ENCODE measurements around the gene SPG21.

Gene SPG21

DNA sequence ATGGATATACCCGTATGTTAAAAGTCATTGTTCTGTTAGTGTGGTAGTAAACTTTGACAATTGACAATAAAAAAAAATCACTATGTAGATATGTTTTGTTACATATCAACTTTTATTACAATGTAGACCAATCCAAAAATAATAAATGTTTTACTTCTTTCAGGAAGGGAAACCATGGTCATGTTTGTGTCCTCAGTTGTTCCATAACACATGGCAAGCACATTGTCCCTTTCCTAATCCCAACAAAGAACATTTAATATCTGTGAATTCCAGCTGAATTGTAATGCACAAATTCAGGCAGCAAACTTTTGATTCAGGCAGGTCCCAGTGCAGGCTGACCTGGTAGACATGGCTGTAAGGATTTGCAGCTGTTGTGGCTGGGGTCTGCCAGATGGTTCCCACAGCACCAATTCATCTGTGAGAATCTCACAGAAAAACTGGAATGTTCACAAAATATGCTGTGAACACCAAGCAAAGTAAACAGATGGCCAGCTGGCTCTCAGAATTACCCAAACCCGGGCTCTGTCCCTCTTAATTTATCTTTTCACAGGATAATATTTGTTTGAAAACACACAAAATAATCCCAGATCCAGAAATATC, 1.9 kb upstream of the SPG21 start:
- DNase-seq (ENCODE audit: low spot score), result peak; percentile 77

DNA sequence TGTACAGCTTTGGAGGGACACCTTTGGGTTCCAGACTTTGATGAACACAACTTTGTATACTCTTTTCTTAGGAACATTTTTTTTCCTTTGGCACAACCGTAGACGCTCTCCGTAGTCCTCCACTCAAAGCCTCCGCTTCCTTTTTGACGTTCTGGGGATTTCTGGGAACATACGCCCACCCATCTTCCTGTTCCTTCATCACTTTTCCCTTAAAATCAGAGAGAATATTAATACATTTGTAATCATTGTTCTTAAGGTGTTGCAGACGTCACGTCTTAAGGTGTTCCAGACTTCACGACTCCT, 405 bp upstream of the SPG21 start:
- no peak for DNase-seq (ENCODE audit: low spot score)

DNA sequence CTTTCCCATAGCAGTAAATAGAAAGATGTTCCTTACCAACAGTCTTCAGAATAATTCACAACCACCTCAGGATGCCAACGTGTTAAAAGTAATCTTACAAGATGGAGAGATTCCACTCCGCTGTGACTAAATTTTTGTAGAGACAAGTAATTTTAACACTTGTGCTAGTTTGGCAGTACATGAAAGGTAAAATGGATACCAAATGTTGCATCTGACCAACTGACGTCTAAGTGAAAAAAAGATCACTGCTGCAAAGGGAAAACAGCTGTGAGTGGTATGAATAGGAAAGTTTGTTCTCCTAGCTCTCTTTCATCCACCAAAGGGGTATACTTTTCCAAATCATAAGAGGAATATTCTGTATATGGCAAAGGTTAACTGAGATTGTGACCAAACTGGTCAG, 2.6 kb downstream of the SPG21 start:
- no peak for DNase-seq (ENCODE audit: low spot score)

DNA sequence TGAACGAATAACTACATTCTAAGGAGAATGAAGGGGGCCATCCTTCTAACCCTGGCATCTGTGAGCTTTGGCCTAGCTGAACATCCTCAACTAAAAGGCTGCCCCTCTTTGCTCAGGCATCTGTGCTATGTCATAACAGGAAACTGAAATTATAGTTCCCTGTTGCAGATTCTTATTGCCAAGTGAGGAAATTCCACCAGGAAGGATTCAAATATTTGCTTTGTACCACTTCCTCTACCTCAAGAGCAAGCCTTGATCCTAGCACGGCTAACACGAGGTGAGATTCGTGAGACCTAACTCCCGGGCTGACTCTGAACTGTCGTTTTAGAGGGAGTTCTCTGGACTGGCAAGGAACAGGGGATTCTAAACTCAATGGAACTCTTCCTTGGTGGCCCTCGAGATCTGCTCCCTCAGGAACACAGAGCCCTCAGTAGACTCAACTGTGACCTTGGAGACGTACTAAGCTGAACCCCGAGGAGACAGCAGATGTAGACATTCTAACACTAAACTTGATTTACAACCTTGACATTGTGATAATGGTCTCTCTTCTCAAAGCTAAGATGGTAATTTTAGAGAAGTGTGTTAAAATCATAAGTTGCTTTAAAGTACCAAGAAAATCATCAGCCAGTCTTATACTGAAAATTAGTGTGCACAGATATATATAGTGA, 4.2 kb downstream of the SPG21 start:
- DNase-seq (ENCODE audit: low spot score), result no peak

DNA sequence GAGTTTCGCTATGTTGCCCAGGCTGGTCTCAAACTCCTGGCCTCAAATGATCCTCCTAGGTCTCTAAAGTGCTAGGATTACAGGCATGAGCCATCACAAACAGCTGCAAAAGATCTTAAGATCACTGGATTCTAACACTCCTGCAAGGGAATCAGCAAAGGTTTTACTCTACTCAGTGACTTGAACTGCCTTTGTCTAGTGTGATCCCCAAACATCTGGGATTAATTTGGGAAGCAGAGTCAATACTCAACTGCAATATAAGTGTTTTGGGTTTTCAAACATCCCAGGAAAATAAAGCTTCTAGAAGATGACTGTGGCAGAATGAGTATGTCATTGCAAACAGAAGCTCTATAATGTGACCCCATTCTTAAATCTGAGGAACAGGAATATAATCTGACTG, 7.2 kb downstream of the SPG21 start:
- DNase-seq (ENCODE audit: low spot score), result no peak

DNA sequence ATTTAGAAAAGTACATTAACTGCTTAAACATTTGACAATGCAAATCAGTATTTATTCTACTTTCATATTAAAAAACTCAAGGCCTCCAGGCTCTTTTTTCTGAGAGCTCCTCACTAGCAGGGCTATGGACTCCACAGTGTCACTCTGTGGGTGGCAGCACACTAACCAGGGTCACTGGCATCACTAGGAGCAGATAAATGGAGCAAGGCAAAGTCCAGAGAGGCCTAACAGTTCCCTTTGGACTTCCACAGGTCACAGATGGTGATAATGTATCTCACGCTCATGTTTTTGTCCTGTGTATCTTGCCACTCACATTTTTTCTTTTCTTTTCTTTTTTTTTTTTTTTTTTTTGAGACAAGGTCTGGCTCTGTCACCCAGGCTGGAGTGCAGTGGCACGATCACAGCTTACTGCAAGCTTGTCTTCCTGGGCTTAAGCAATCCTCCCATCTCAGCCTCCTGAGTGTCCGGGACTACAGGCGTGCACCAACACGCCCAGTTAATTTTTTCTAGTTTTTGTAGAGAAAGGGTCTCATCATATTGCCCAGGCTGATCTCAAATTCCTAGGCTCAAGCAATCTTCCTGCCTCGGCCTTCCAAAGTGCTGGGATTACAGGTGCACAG, 7.8 kb downstream of the SPG21 start:
- DNase-seq (ENCODE audit: low spot score), result no peak

DNA sequence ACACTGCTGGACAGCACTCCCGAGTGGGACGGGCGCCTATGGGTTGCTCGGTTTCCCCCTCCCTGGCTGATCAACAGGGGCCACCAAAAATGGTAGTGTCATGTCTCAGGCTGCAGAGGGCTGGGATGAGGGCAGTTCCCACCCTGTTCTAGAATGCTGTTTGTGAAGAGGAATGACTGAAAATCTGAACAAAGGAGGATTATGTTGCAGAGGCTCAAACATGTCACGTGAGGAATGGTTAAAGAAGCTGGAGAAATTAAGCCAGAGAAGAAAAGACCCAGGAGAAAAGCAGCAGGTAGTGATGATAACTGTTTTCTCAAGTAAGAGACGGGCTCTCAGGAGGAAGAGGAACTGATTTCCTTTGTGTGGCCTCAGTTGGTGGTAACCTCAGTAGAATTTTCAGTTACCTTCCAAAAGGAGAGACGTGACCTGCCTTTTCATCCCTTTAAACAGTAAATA, 10.4 kb downstream of the SPG21 start:
- DNase-seq (ENCODE audit: low spot score), result no peak

DNA sequence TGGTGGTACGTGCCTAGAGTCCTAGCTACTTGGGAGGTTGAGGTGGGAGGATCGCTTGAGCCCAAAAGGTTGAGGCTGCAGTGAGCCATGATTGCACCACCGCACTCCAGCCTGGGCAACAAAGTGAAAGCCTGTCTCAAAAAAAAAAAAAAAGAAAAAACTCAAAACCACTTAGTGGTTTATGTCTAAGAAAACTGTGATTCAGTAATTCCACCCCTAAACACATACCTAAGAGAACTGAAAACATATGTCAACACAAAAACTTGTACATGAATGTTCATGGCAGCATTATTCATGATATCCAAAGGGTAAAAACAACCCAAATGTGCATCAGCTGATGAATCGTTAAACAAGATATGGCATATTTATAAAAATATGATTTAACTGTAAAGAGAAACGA, 14.3 kb downstream of the SPG21 start:
- no peak for DNase-seq (ENCODE audit: low spot score)

DNA sequence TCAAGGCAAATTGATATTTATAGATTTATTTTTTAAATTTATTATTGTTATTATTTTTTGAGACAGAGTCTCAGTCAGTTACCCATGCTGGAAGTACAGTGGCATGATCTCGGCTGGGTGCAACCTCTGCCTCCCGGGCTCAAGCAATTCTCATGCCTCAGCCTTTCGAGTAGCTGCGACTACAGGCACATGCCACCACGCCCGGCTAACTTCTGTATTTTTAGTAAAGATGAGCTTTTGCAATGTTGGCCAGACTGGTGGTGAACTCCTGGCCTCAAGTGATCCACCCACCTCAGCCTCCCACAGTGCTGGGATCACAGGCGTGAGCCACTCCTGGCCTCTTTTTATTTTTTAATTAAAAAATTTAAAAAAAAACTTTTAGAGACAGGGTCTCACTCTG, 19.0 kb downstream of the SPG21 start:
- no peak for DNase-seq (ENCODE audit: low spot score)

DNA sequence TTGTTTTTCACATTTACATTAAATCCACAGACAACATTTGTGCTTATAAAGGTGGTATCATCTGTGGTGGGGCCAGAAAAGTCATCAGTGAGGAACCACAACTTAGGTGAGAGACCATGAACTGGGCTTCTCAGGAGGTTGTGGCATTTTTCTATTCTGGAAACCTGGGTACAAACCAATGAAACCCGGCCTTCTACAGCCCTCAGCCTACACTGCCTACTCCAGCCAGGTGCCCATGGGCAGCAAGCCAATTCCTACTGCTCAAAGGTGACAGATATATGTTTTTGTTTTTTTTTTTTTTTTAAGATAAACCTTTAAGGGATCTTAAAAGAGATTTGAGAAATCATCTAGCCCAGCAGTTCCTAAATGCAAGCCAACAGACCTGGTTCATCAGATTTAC, 20.3 kb downstream of the SPG21 start:
- no peak for DNase-seq (ENCODE audit: low spot score)

DNA sequence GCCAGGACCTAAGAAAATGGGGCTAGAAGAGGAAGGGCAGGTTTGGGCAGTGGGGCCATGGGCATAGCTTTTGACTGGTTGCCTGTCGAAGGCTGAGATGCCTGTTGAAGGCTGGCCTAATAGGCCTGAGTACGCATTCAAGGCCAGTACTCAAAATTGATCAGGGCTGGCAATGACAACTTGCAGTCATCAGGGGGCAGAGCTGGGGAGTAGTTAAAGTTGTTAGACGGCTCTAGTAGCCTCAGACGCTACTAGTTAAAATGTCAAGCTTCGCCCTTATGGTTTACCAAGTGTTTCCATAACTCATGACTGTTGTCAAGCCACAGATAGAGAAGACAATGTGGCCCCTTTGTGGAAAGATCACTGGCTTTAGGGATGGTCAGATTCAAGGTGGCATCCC, 28.7 kb downstream of the SPG21 start:
- no peak for DNase-seq (ENCODE audit: low spot score)

DNA sequence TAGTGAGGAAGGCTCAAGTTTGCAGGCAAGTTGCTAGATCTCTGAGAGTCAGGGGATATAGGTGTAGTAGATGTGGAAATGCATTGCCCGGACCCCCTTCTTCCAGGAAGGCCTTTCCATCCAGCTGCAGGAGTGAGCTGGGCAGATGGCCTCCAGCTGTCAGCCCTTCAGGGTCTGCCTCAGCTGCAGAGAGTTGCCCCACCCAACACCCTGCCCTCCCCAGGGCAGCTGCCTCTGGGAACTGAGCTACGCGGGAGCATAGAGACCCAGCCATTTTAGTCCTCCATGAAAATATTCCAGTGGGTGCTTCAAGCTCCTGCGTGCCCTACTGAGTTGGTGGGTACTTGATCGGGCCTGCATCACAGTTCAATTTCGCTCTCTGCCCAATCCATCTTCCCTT, 29.6 kb downstream of the SPG21 start:
- no peak for DNase-seq (ENCODE audit: low spot score)

DNA sequence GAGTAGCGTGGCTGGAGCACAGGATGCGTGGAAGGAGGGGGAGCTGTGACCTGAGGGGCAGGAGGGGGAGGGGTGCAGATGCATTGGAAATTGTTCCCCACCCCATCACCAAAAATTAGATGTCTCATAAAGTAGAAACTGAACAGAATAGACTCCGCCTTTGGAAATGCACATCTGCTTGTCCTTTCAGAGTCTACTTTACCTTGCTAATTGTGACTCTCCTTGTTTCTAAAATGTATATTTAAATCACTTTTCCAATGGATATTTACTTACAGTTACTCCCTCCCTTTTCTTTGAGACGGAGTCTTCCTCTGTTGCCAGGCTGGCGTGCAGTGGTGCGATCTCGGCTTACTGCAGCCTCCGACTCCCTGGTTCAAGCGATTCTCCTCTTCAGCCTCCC, 30.6 kb downstream of the SPG21 start:
- no peak for DNase-seq (ENCODE audit: low spot score)

DNA sequence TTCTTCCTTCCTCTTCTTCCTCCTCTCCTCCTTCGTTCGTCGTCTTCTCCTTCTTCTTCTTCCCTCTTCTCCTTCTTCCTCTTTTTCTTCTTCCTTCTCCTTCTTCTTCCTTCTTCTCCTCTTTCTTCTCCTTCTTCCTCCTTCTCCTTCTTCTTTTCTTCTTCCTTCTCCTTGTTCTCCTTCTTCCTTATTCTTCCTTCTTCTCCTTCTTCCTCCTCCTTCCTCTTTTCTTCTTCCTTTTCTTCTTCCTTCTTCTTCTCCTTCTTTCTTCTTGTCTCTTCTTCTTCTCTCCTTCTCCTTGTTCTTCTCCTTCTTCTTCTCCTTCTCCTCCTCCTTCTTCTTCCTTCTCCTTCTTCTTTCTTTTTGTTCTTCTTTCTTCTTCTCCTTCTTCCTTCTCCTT, 35.3 kb downstream of the SPG21 start:
- no peak for DNase-seq (ENCODE audit: low spot score)

DNA sequence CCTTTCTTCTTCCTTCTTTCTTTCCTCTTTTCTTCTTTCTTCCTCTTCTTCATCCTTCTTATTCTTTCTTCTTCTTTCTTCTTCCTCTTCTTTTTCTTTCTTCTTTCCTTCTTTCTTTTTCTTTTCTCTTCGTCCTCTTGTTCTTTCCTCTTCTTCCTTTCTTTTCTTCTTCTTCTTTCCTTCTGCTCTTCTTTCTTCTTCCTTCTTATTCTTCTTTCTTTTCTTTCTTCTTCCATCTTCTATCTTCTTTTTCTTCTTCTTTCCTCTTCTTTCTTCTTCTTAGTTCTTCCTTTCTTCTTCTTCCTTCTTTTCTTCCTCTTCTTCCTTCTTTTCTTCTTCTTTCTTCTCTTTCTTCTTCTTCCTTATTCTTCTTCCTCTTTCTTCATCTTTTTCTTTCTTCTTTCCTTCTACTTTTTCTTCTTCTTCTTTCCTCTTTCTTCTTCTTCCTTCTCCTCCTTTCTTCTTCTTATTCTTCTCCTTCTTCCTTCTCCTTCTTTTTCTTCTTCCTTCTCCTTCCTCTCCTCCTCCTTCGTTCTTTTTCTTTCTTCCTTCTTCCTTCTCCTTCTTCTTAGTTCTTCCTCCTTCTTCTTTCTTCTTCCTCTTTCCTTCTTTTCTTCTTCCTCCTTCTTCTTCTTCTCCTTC, 37.8 kb downstream of the SPG21 start:
- no peak for DNase-seq (ENCODE audit: low spot score)

DNA sequence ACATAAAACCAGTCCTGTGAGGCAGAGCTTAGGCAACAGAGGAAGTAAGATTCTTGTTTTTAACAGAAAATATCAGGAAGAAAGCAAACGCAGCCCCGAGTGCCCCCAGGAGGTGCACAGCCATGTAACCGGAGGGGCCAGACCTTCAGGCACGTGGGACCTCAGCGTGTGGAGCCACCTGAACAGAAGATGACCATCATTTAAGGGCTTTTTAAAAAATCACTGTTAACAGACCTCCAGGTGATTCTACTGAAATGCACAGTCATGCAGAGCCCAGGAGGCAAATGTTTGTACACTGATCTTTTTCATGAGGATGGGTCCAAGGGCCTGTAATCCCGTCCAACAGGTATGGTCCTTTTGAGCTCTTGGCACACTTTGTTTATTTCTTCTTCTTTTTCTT, 38.8 kb downstream of the SPG21 start:
- no peak for DNase-seq (ENCODE audit: low spot score)

DNA sequence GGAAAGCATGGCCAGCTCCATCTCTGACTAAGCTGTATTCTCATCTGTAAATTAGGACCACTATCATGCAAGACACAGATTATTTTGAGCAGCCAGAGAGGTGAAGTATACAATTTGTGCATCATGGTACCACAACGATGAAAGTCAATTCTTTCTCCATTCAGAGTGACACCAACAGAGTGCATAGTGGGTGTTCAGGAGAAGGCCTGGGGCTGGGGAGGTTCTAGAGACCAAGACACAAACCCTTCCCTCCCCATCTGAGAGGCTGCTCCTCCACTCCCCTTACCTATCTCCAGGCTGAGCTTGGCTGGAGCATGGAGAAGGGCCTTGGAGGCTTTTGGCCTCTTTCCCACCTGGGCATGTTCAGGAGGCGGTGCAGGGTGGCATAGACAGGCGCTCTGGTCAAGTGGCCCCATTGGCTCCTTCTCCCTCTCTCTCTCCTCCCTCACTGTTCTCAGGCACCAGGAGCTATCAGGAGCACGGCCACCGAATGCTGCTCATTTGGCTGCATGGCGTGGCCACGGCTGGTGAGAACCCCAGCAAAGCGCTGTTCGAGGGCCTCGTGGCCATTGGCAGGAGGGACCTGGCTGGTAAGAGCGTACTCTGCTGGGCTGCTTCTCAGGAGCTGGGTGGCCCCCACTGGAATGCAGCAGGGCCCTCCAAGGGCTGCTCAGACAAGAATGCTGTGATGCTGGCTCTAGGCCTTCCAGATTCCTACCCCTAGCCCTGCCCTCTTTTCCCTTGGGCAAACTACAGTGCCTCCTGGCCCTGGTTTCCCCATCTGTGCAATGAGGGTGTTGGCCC, 40.1 kb downstream of the SPG21 start:
- no peak for DNase-seq (ENCODE audit: low spot score)

DNA sequence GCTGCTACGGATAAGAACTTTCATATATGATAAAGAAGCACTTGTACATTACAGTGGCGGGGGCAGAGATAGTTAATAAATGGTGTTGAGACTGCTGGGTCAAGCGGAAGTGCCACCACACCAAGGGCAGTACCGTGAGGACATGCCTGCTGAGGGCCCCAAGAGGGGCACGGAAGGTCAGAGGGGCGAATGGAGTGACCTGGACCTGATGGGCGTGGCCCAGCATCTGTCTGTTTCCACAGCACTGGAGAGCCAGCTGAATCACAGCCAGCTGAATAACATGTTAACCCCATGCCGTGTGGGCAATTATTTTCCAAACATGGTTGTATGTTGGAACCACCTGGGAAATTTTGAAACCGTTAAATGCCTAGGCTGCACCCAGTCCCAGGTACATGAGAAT, 40.8 kb downstream of the SPG21 start:
- no peak for DNase-seq (ENCODE audit: low spot score)

DNA sequence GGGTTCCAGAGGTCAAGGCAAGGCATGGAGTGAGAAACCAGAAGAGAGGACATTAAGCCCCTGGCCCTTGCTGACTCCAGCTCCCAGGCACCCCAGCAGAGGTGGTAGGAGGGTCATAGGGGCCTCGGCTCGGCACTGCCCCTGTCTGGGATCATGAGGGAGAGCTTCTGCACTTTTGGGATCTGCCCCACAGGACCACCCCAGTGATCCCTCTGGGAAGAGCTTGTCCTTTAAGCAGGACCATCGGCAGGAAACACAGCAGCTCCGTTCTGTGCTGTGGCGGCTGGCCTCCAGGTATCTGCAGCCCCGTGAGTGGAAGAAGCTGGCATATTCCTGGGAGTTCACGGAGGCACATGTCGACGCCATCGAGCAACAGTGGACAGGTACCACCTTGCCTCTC, 42.5 kb downstream of the SPG21 start:
- no peak for DNase-seq (ENCODE audit: low spot score)

DNA sequence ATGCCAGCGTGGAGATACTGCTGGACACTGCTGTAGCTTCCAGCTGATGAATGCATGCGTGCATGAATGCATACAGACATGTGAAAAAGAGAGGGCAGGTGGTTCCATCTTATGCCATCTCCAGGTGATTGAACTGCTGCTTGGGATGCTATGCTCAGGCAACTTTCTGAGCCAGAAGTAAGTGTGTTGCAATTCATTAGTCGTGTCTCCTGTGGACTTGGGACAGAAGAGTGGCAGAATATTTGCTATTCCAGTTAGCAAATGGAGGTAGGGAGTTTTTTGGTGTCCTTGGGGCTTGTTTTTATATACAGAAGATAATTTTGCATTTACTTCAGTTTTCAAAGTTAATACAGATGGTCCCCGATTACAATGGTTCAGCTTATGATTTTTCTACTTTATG, 44.8 kb downstream of the SPG21 start:
- no peak for DNase-seq (ENCODE audit: low spot score)

DNA sequence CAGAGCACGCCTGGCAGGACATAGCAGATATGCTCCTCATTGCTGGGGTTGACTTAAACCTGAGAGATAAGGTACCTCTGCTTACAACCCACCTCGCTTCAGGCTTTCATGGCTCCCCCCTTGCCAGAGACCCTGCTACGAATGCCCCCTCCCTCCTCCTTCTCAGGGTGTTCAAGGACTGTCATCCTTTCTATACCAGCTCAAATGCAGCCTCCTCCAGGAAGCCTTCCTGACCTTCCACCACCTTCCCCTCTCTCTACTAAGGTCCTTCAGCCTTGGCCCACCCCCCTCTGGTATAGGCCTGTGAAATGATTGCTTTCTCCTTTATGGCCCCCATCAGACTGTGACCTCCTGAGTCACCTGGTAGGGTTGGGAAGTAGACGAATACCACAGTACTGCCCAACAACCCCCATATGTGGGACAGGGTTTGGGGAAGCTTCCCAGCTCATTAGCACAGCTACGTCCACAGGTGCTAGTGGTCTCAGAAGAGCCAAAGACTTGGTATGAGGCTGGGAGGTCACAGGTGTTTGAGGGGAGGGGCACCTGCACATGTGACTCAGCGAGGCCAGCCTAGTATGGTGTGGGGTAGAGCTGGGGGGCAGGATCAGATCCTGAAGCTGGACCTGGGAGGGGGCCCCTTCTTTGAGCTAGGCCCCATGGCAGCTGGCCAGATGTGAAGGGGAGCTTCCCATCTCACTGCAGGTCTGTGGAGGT, 46.0 kb downstream of the SPG21 start:
- DNase-seq (ENCODE audit: low spot score), result no peak

DNA sequence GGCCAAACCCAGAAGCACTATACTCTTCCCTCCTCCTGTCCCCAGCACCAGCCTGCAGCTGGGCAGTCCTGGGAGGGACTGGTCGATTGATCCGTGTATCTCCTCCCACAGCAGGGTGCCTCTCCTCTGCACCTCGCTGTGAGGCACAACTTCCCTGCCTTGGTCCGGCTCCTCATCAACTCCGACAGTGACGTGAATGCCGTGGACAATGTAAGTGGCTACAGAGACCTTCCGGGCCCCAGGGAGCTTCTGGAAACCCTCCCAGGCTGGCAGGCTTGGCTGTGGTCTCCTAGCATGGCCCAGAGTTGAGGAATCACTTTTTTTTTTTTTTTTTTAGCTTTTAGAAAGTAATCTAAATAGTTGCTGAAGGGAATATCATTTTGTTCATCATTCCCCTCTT, 47.4 kb downstream of the SPG21 start:
- DNase-seq (ENCODE audit: low spot score), result no peak

Measured in left forelimb (tissue), 1 donor.